Adrenal gland (tissue), 5 donors: ENCODE data around the gene NGFR.

ENCODE experiments used
- CTCF ChIP-seq, 6 experiments: fragments of 450-650 bp in 4 of 6; fragments of 200-600 bp in 2 of 6; sonication (generic) in 1 of 6; IDR thresholded peaks; 1 replicate in 5 of 6; 2 replicates in 1 of 6; pipeline versions ENCODE4 v1.5.1 to v1.8.0; 2016 to 2021; ENCODE audit warnings: antibody characterized with exemption in 6 of 6, mild to moderate bottlenecking in 2 of 6, moderate library complexity in 1 of 6
- POLR2A ChIP-seq, 2 donors: fragments of 450-650 bp; IDR thresholded peaks; one replicate each; pipeline ENCODE4 v1.6.1; 2017; ENCODE audit warnings: antibody characterized with exemption in 2 of 2, mild to moderate bottlenecking in 2 of 2, moderate library complexity in 1 of 2
- donor health status: DM: no; HTN: no; CAD: no.

DNA sequence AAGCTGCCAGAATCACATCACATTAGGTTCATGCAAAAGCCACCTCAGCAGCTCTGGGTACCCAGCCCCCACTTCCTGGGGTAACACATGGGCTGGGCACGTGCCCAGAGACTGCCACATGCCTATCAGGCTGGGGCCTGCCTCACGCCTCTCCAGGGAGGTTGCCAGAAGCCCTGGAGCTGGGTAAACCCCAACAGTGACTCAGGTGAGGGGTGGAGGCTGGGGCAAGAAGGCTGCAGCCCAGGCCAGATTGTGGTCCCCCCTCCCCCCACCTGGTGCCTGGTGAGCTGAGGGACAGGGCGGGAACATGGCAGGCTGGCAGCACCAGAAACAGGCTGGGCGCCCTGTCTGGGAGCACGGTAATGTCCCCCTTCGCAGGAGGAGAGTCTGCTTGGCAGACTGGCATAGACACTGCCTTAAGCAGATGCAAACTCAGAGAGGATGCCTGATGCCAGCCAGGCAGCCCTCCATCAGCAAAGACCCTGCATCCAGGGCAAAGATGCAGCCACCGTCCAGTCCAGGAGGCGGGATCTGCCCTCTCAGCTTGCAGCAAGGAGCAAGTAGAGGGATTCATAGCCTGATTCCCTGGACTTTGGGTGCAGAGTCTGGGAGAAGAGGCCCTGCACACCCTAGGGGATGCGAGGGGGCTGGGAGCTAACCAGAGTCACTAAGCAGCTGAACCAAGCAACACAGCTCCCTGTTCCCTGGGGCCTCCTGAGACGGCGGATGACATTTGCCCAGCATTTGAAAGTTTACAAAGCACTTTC is 28.8 kb downstream of the NGFR start:
- TF ChIP-seq CTCF (IDR thresholded peaks at IDR 0.05) (no peak), POLR2A (IDR thresholded peaks at IDR 0.05) (no peak)
